Immature natural killer cell (primary cell): ENCODE measurements around the gene MILR1. TPM values are rescaled to one million over a fixed set of nuclear protein-coding genes. Genes with fewer than 3 reads are reported as not detected.
"Not testable (repeated sequence)": the region's sequence is repeated elsewhere in the genome, so short reads cannot be mapped to it uniquely, and the experiment has no call there.

Source experiments
- DNase-seq, 3 donors: peaks; one replicate each; pipeline ENCODE4 v3.0.0; 2022; ENCODE audit warnings: mixed read lengths in 1 of 3
- H3K27ac Mint-ChIP-seq, 6 donors: one replicate each; pipeline ENCODE4 v1.8.0; 2020; ENCODE audit warnings: mixed read lengths in 6 of 6, mild to moderate bottlenecking in 5 of 6, inconsistent platforms in 4 of 6, moderate library complexity in 3 of 6
- H3K27me3 Mint-ChIP-seq, 3 donors: one replicate each; pipeline ENCODE4 v1.8.0; 2020 to 2021; ENCODE audit warnings: low read depth in 3 of 3, mild to moderate bottlenecking in 3 of 3, mixed read lengths in 3 of 3, moderate library complexity in 3 of 3, inconsistent platforms in 1 of 3
- H3K36me3 Mint-ChIP-seq, 3 donors: one replicate each; pipeline ENCODE4 v1.8.0; 2020; ENCODE audit warnings: mixed read lengths in 3 of 3, inconsistent platforms in 2 of 3, mild to moderate bottlenecking in 2 of 3
- H3K4me1 Mint-ChIP-seq, 2 donors: one replicate each; pipeline ENCODE4 v1.8.0; 2020; ENCODE audit warnings: inconsistent platforms in 2 of 2, mild to moderate bottlenecking in 2 of 2, mixed read lengths in 2 of 2, moderate library complexity in 1 of 2
- H3K4me3 Mint-ChIP-seq, 5 donors: one replicate each; pipeline ENCODE4 v1.8.0; 2020; ENCODE audit warnings: mild to moderate bottlenecking in 5 of 5, mixed read lengths in 5 of 5, inconsistent platforms in 3 of 5, moderate library complexity in 3 of 5
- H3K9me3 Mint-ChIP-seq, 6 donors: one replicate each; pipeline ENCODE4 v1.8.0; 2020; ENCODE audit warnings: mild to moderate bottlenecking in 6 of 6, mixed read lengths in 6 of 6, inconsistent platforms in 4 of 6, moderate library complexity in 3 of 6
- polyA plus RNA-seq, 3 donors: library from polyadenylated mRNA; unstranded; fragments of 300-500 nt; fragmentation: Illumina TruSeq; gene quantifications; one replicate each; pipeline ENCODE4 v1.2.3, GENCODE V29; 2021

MILR1 gene
- polyA plus RNA-seq, 3 donors from 2014 or later: 1.8 to 9.6 TPM; not detected in 1

- Mint-ChIP-seq H3K36me3 (peaks cover 11 to 27% (median 25%) of the 10 kb centered on the region in 3 donors), H3K27me3 (peaks cover 16 to 37% (median 36%) of the 10 kb centered on the region in 3 donors), H3K4me3 (peak overlapping the region in 4 of 5 donors; percentile 100), H3K4me1 (peaks cover 59 to 75% of the 10 kb centered on the region in 2 donors)
- not testable (repeated sequence) for DNase-seq, H3K27ac Mint-ChIP-seq, H3K9me3 Mint-ChIP-seq
These were observed 46.4 kb downstream of the MILR1 start for GRCh38 chr17:64495300-64495699.

GRCh38 chr17:64496348-64496785 lies 47.5 kb downstream of the MILR1 start:
- Mint-ChIP-seq H3K27ac (peak overlapping the region; percentile 97 to 100 (median 99)), H3K27me3 (peaks cover 20 to 48% (median 46%) of the 10 kb centered on the region in 3 donors), H3K4me1 (peaks cover 62 to 85% of the 10 kb centered on the region in 2 donors), H3K4me3 (peak overlapping the region; percentile 100), H3K36me3 (peaks cover 8 to 34% (median 29%) of the 10 kb centered on the region in 3 donors), H3K9me3 (no peaks in the 10 kb centered on the region)
- no peak for DNase-seq

- H3K4me3 Mint-ChIP-seq: peak within 1 kb of the TSS; percentile 100
- peaks cover 12 to 40% (median 35%) of the 10 kb centered on the region in 3 donors for H3K36me3 Mint-ChIP-seq
- no peaks in the 10 kb centered on the region for H3K9me3 Mint-ChIP-seq
- peak within 1 kb of the TSS; percentile 97 to 100 (median 99) for H3K27ac Mint-ChIP-seq
- H3K4me1 Mint-ChIP-seq: peaks cover 66 to 91% of the 10 kb centered on the region in 2 donors
- H3K27me3 Mint-ChIP-seq: peaks cover 21 to 54% (median 50%) of the 10 kb centered on the region in 3 donors
- peak; percentile 96 for DNase-seq
These were observed 48.1 kb downstream of the MILR1 start, which contains the start of gene POLG2 for GRCh38 chr17:64496786-64497564. Gene POLG2 (minus strand): TSS chr17:64497054. CDS start chr17:64496968, 86 bp downstream.

GRCh38 chr17:64497565-64498035 lies 48.7 kb downstream of the MILR1 start:
- peak overlapping the region; percentile 100 for H3K4me3 Mint-ChIP-seq
- H3K27ac Mint-ChIP-seq: peak overlapping the region; percentile 97 to 100 (median 99)
- DNase-seq: no peak
- peaks cover 21 to 60% (median 55%) of the 10 kb centered on the region in 3 donors for H3K27me3 Mint-ChIP-seq
- peaks cover 18 to 46% (median 41%) of the 10 kb centered on the region in 3 donors for H3K36me3 Mint-ChIP-seq
- peaks cover 71 to 95% of the 10 kb centered on the region in 2 donors for H3K4me1 Mint-ChIP-seq
- no peaks in the 10 kb centered on the region for H3K9me3 Mint-ChIP-seq

GRCh38 chr17:64498308-64499203 lies 49.6 kb downstream of the MILR1 start:
- Mint-ChIP-seq H3K4me3 (peak overlapping the region; percentile 12 to 48 (median 17)), H3K27me3 (peaks cover 21 to 69% (median 55%) of the 10 kb centered on the region in 3 donors), H3K9me3 (no peaks in the 10 kb centered on the region), H3K4me1 (peaks cover 76 to 99% of the 10 kb centered on the region in 2 donors), H3K27ac (peak overlapping the region; percentile 78 to 100 (median 99)), H3K36me3 (peaks cover 27 to 55% (median 50%) of the 10 kb centered on the region in 3 donors)
- peak; percentile 14 to 17 (median 16) for DNase-seq

- DNase-seq: peak; percentile 16 to 29 (median 18)
- Mint-ChIP-seq H3K9me3 (no peaks in the 10 kb centered on the region), H3K36me3 (peaks cover 33 to 69% (median 64%) of the 10 kb centered on the region in 3 donors), H3K4me1 (peaks cover 77 to 99% of the 10 kb centered on the region in 2 donors), H3K27ac (peak overlapping the region in 5 of 6 donors; percentile 30 to 100 (median 64)), H3K4me3 (peak overlapping the region in 1 of 5 donors; percentile 33), H3K27me3 (peaks cover 32 to 82% (median 68%) of the 10 kb centered on the region in 3 donors)
These were observed 51.0 kb downstream of the MILR1 start for GRCh38 chr17:64499805-64500486.

GRCh38 chr17:64500487-64500859 lies 51.6 kb downstream of the MILR1 start:
- peaks cover 36 to 72% (median 67%) of the 10 kb centered on the region in 3 donors for H3K36me3 Mint-ChIP-seq

GRCh38 chr17:64500862-64501765 lies 52.2 kb downstream of the MILR1 start:
- Mint-ChIP-seq H3K27me3 (peaks cover 43 to 91% (median 80%) of the 10 kb centered on the region in 3 donors), H3K4me3 (no peak overlapping the region), H3K27ac (peak overlapping the region; percentile 56 to 100 (median 71)), H3K36me3 (peaks cover 36 to 76% (median 70%) of the 10 kb centered on the region in 3 donors), H3K9me3 (peaks cover 0 to 4% (median 0%) of the 10 kb centered on the region in 6 donors), H3K4me1 (peaks cover 69 to 90% of the 10 kb centered on the region in 2 donors)
- DNase-seq: peak; percentile 14 to 17 (median 15)

More at GRCh38 chr17:64500487-64500859, 51.6 kb downstream of the MILR1 start:
- DNase-seq: peak; percentile 5 to 10 (median 6)
- Mint-ChIP-seq H3K4me3 (no peak overlapping the region), H3K27ac (peak overlapping the region; percentile 44 to 100 (median 58)), H3K4me1 (peaks cover 75 to 96% of the 10 kb centered on the region in 2 donors), H3K9me3 (peaks cover 0 to under 1% (median 0%) of the 10 kb centered on the region in 6 donors), H3K27me3 (peaks cover 37 to 87% (median 73%) of the 10 kb centered on the region in 3 donors)

- Mint-ChIP-seq H3K27ac (peak overlapping the region; percentile 2 to 100 (median 71)), H3K4me3 (no peak overlapping the region), H3K4me1 (peaks cover 61 to 81% of the 10 kb centered on the region in 2 donors), H3K27me3 (peaks cover 47 to 93% (median 84%) of the 10 kb centered on the region in 3 donors), H3K36me3 (peaks cover 36 to 76% (median 70%) of the 10 kb centered on the region in 3 donors), H3K9me3 (peaks cover 0 to 4% (median 0%) of the 10 kb centered on the region in 6 donors)
- DNase-seq: peak in 1 of 3 donors; percentile 12
These were observed 53.1 kb downstream of the MILR1 start for GRCh38 chr17:64502021-64502420.

- peak overlapping the region in 4 of 5 donors; percentile 22 to 55 (median 30) for H3K4me3 Mint-ChIP-seq
- peaks cover 59 to 80% of the 10 kb centered on the region in 2 donors for H3K4me1 Mint-ChIP-seq
- H3K27ac Mint-ChIP-seq: peak overlapping the region in 5 of 6 donors; percentile 79 to 100 (median 87)
- no peak for DNase-seq
- peaks cover 0 to 4% (median 0%) of the 10 kb centered on the region in 6 donors for H3K9me3 Mint-ChIP-seq
- H3K27me3 Mint-ChIP-seq: peaks cover 45 to 87% (median 83%) of the 10 kb centered on the region in 3 donors
- peaks cover 36 to 76% (median 70%) of the 10 kb centered on the region in 3 donors for H3K36me3 Mint-ChIP-seq
These were observed 53.9 kb downstream of the MILR1 start for GRCh38 chr17:64502809-64503208.

- H3K4me3 Mint-ChIP-seq: peak overlapping the region in 3 of 5 donors; percentile 20 to 100 (median 36)
- peak in 1 of 3 donors; percentile 8 for DNase-seq
- H3K27me3 Mint-ChIP-seq: peaks cover 45 to 82% (median 78%) of the 10 kb centered on the region in 3 donors
- H3K4me1 Mint-ChIP-seq: peaks cover 63 to 80% of the 10 kb centered on the region in 2 donors
- peaks cover 36 to 71% (median 69%) of the 10 kb centered on the region in 3 donors for H3K36me3 Mint-ChIP-seq
- peak overlapping the region; percentile 58 to 100 (median 84) for H3K27ac Mint-ChIP-seq
- H3K9me3 Mint-ChIP-seq: peaks cover 0 to 4% (median 0%) of the 10 kb centered on the region in 6 donors
These were observed 54.4 kb downstream of the MILR1 start for GRCh38 chr17:64503341-64503740.
